Measurements from ENCODE around the gene GOLGA6L26. TPM values are rescaled to one million over a fixed set of nuclear protein-coding genes. Genes with fewer than 3 reads are reported as not detected.
"Not testable (repeated sequence)": the region's sequence is repeated elsewhere in the genome, so short reads cannot be mapped to it uniquely, and the experiment has no call there.

GOLGA6L26 gene
- total RNA-seq: not detected

DNA sequence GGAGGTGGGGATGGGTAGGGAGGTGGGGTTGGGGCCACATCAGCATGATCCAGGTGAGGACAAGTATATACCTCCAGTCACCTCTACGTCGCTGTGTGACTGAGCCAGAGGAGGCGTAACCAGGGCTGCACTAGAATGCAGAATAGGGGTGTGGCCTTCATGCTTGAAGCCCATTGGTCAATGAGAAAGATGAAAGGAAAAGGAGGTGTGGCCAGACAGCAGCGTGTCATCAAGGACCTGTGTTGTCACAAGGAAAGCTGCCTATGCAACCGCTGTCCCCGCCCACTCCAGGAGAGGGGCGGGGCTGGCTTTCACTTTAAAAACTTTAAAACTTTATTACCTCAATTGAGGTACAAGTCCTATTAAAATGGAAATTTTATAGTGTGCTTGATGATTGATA lies at the start of gene GOLGA6L26:
Gene GOLGA6L26, minus strand, starts transcription at position 101 of the 400 bp plus-strand sequence. Its CDS starts 61 bp downstream, at position 40.
- not testable (repeated sequence) for DNase-seq (ENCODE audit: low spot score); ATAC-seq; H3K36me3 Mint-ChIP-seq; H3K27me3 Mint-ChIP-seq; H3K4me1 Mint-ChIP-seq (ENCODE audit: low read depth in 2 of 2); H3K27ac Mint-ChIP-seq; H3K4me3 Mint-ChIP-seq; H3K9me3 Mint-ChIP-seq

GRCh38 chr15:23381192-23381591 lies 47.2 kb upstream of the GOLGA6L26 start:
- H3K4me1 Mint-ChIP-seq (ENCODE audit: low read depth in 2 of 2); H3K36me3 Mint-ChIP-seq; DNase-seq (ENCODE audit: low spot score); H3K9me3 Mint-ChIP-seq; H3K27ac Mint-ChIP-seq; H3K4me3 Mint-ChIP-seq; H3K27me3 Mint-ChIP-seq: not testable (repeated sequence)
- ATAC-seq: peak in 1 of 2 donors; percentile 46

DNA sequence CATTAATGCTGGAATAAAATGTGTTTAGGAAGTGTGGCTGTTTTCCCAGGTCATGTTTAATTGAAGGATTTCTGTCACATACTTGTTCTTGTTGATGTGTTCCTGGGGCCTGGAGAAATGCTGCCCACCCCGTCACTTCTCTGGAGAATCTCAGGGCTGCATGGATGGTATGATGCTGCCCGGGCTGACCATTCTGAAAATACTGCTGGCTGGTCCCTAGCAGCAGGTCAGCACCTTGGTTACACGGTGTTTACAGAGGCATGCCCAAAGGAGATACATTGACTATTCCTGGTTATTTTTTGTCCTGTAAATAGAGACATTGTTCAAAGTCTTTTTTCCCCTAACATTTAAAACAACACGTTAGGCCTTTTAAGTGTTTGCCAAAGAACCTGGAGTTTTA lies 46.7 kb upstream of the GOLGA6L26 start:
- not testable (repeated sequence) for H3K9me3 Mint-ChIP-seq; H3K27ac Mint-ChIP-seq; DNase-seq (ENCODE audit: low spot score); H3K36me3 Mint-ChIP-seq; H3K27me3 Mint-ChIP-seq; H3K4me1 Mint-ChIP-seq (ENCODE audit: low read depth in 2 of 2); ATAC-seq; H3K4me3 Mint-ChIP-seq

GRCh38 chr15:23378946-23379345 lies 45.0 kb upstream of the GOLGA6L26 start:
- H3K4me1 Mint-ChIP-seq (ENCODE audit: low read depth in 2 of 2); H3K4me3 Mint-ChIP-seq; H3K9me3 Mint-ChIP-seq; DNase-seq (ENCODE audit: low spot score); H3K36me3 Mint-ChIP-seq; ATAC-seq; H3K27ac Mint-ChIP-seq; H3K27me3 Mint-ChIP-seq: not testable (repeated sequence)

DNA sequence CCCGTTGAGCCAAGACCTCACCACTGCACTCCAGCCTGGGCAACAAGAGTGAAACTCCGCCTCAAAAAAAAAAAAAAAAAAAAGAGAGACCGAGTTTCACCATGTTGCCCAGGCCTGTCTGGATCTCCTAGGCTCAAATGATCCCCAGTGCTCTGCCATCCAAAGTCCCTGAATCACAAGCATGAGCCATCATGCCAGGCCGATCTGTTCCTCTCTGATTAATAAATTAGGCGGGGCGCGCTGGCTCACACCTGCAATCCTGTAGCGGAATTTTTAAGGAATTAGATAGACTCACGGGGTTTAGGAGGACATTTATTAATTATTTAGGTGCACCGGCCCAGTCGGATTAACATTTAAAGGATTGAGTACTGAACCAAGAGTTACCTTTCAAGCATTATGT lies 40.2 kb upstream of the GOLGA6L26 start:
- not testable (repeated sequence) for H3K9me3 Mint-ChIP-seq; H3K4me1 Mint-ChIP-seq (ENCODE audit: low read depth in 2 of 2); H3K4me3 Mint-ChIP-seq; H3K27me3 Mint-ChIP-seq; DNase-seq (ENCODE audit: low spot score); ATAC-seq; H3K27ac Mint-ChIP-seq; H3K36me3 Mint-ChIP-seq

GRCh38 chr15:23372891-23373600 lies 39.0 kb upstream of the GOLGA6L26 start:
- H3K27me3 Mint-ChIP-seq; ATAC-seq; H3K9me3 Mint-ChIP-seq; DNase-seq (ENCODE audit: low spot score); H3K36me3 Mint-ChIP-seq; H3K4me3 Mint-ChIP-seq; H3K27ac Mint-ChIP-seq; H3K4me1 Mint-ChIP-seq (ENCODE audit: low read depth in 2 of 2): not testable (repeated sequence)

- H3K9me3 Mint-ChIP-seq: no peaks in the 10 kb centered on the region
- ATAC-seq: no peak
- peaks cover 0 to 5% of the 10 kb centered on the region in 2 donors for H3K27me3 Mint-ChIP-seq
Measured at GRCh38 chr15:23372284-23372683, 38.3 kb upstream of the GOLGA6L26 start.

DNA sequence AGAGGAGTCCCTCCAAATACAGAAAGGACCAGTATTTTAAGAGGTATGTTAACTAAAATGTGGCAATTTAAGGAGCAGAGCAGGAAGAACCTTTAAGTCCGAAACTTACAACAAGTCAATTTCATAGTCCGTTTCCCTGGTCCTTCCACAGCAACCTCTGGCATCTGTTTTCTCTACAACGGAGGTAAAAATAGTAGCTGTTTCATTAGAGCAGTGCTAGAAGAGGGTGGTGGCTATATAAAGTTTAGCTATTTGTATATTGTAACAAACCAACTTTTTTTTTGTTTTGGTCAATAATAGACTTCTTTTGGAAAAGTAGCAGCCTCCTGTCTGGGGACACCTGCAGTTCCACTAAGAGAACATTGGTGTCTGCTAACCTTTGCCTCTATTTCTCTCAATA lies 37.9 kb upstream of the GOLGA6L26 start:
- H3K9me3 Mint-ChIP-seq; H3K27me3 Mint-ChIP-seq; H3K4me3 Mint-ChIP-seq; H3K36me3 Mint-ChIP-seq; H3K4me1 Mint-ChIP-seq (ENCODE audit: low read depth in 2 of 2); DNase-seq (ENCODE audit: low spot score); ATAC-seq; H3K27ac Mint-ChIP-seq: not testable (repeated sequence)

More at GRCh38 chr15:23372284-23372683, 38.3 kb upstream of the GOLGA6L26 start:
- no peak overlapping the region for H3K27ac Mint-ChIP-seq
- H3K4me1 Mint-ChIP-seq (ENCODE audit: low read depth in 2 of 2): no peaks in the 10 kb centered on the region
- no peak overlapping the region for H3K4me3 Mint-ChIP-seq
- no peaks in the 10 kb centered on the region for H3K36me3 Mint-ChIP-seq
- no peak for DNase-seq (ENCODE audit: low spot score)

- not testable (repeated sequence) for H3K9me3 Mint-ChIP-seq; H3K4me3 Mint-ChIP-seq; ATAC-seq; H3K27me3 Mint-ChIP-seq; H3K36me3 Mint-ChIP-seq; H3K4me1 Mint-ChIP-seq (ENCODE audit: low read depth in 2 of 2); DNase-seq (ENCODE audit: low spot score); H3K27ac Mint-ChIP-seq
Measured at GRCh38 chr15:23371134-23371533, 37.1 kb upstream of the GOLGA6L26 start.

GRCh38 chr15:23370578-23370977 lies 36.6 kb upstream of the GOLGA6L26 start:
- no peaks in the 10 kb centered on the region for H3K4me1 Mint-ChIP-seq (ENCODE audit: low read depth in 2 of 2)
- peaks cover 0 to 3% of the 10 kb centered on the region in 2 donors for H3K27me3 Mint-ChIP-seq
- no peaks in the 10 kb centered on the region for H3K9me3 Mint-ChIP-seq
- H3K36me3 Mint-ChIP-seq: no peaks in the 10 kb centered on the region
- no peak overlapping the region for H3K4me3 Mint-ChIP-seq
- ATAC-seq: no peak
- no peak overlapping the region for H3K27ac Mint-ChIP-seq
- no peak for DNase-seq (ENCODE audit: low spot score)

DNA sequence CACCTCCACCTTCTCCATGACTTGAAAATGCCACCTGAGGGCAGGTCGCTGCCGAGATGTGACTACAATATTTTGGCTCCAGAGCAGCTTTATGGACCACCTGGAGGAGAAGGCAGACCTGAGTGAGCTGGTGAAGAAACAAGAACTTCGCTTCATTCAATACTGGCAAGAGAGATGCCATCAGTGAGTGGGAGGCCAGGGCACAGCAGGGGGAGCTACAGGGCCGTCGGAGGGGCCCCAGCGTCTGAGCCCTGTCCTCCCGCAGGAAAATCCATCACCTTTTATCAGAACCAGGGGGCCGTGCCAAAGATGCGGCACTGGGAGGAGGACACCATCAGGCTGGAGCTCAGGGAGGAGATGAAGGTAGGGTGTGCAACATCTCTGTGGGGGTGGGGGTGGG lies 30.3 kb upstream of the GOLGA6L26 start:
- H3K36me3 Mint-ChIP-seq; DNase-seq (ENCODE audit: low spot score); H3K9me3 Mint-ChIP-seq; H3K4me3 Mint-ChIP-seq; ATAC-seq; H3K27me3 Mint-ChIP-seq; H3K27ac Mint-ChIP-seq; H3K4me1 Mint-ChIP-seq (ENCODE audit: low read depth in 2 of 2): not testable (repeated sequence)

DNA sequence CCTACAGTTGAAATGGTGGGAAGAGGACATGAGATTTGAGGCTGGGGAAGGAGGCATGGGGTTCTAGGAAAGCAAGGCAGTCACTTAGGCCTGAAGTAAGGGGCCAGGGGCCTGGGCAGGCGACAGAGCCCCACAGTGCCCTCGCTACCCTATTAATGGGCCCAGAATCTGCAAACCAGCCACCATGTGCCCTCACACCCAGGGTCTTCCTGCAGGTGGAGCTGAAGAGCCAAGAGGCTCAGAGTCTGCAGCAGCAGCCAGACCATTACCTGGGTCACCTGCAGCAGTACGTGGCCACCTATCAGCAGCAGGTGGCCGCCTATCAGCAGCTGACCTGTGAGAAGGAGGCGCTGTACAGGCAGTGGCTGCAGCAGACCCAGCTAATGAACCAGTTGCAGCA lies 28.6 kb upstream of the GOLGA6L26 start:
- not testable (repeated sequence) for H3K9me3 Mint-ChIP-seq; H3K4me1 Mint-ChIP-seq (ENCODE audit: low read depth in 2 of 2); ATAC-seq; H3K4me3 Mint-ChIP-seq; DNase-seq (ENCODE audit: low spot score); H3K27ac Mint-ChIP-seq; H3K36me3 Mint-ChIP-seq; H3K27me3 Mint-ChIP-seq

- H3K9me3 Mint-ChIP-seq; ATAC-seq; H3K4me3 Mint-ChIP-seq; H3K36me3 Mint-ChIP-seq; DNase-seq (ENCODE audit: low spot score); H3K27ac Mint-ChIP-seq; H3K27me3 Mint-ChIP-seq; H3K4me1 Mint-ChIP-seq (ENCODE audit: low read depth in 2 of 2): not testable (repeated sequence)
Measured at GRCh38 chr15:23354448-23354847, 20.5 kb upstream of the GOLGA6L26 start, which contains the start of gene GOLGA8S. TSS of gene GOLGA8S (plus strand) at chr15:23354748. CDS start at chr15:23354810, 62 bp downstream.

DNA sequence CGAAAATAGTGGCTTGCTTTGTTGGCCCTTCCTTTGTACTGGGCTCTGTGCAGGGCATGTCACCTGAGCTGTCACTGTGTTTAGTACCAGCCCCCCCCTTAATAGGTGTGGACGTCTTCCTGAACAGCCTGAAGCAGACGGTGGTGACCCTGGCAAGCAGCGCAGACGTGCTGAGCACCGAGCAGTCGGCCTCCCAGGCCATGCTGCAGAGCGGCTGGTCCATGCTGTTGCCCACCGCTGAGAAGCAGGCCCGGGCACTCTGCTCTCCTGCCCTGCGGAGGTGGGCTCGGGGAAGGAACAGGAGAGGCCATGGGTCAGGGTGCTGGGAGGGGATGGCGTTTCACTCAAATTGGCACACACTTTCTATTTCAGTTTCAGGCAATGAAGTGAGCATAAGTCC lies 22.8 kb downstream of the GOLGA6L26 start:
- Mint-ChIP-seq H3K36me3 (peaks cover 18% of the 10 kb centered on the region), H3K4me1 (ENCODE audit: low read depth in 2 of 2) (peaks cover 12 to 13% of the 10 kb centered on the region in 2 donors)
- not testable (repeated sequence) for H3K27me3 Mint-ChIP-seq; ATAC-seq; H3K27ac Mint-ChIP-seq; DNase-seq (ENCODE audit: low spot score); H3K9me3 Mint-ChIP-seq; H3K4me3 Mint-ChIP-seq

- DNase-seq (ENCODE audit: low spot score); H3K27me3 Mint-ChIP-seq; ATAC-seq; H3K27ac Mint-ChIP-seq; H3K9me3 Mint-ChIP-seq: not testable (repeated sequence)
- Mint-ChIP-seq H3K36me3 (peaks cover 22% of the 10 kb centered on the region), H3K4me3 (peak overlapping the region; percentile 48), H3K4me1 (ENCODE audit: low read depth in 2 of 2) (peaks cover 19 to 30% of the 10 kb centered on the region in 2 donors)
Measured at GRCh38 chr15:23305921-23306320, 28.1 kb downstream of the GOLGA6L26 start.

All from natural killer cell treated with Interleukin-12 subunit alpha and Interleukin-12 subunit beta and Interleukin-15 and Interleukin-18, amount 100 ng/mL, for 72 hours (primary cell).